TTC549 (cell line): Measurements from ENCODE around the gene ACOT6.
"Not testable (repeated sequence)": the region's sequence is repeated elsewhere in the genome, so short reads cannot be mapped to it uniquely, and the experiment has no call there.

Source experiments
- FAIRE-seq: peaks from 2 replicates; lab custom pipeline; 2012; peaks lifted over from hg19 to GRCh38; lab: Jason Lieb, UNC

The ACOT6 gene

DNA sequence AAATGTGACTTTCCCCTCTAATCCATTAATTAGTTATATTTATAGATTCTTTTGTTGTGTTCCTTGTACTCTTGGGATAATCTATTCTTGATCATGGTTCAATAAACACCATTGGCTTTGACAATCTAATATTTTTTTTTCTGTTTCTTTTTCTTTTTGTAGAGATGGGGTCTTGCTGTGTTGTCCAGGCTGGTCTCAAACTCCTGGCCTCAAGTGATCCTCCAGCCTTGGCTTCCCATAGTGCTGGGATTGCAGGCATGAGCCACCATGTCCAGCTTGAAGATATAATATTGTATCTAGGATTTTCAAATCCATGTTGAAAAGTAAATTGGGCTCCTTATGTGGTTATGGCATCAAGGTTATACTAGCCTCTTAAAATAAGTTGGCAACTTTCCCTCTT is 38.7 kb downstream of the ACOT6 start:
- FAIRE-seq, result no peak

GRCh38 chr14:73655851-73656250 is 43.5 kb downstream of the ACOT6 start:
- FAIRE-seq, result no peak

DNA sequence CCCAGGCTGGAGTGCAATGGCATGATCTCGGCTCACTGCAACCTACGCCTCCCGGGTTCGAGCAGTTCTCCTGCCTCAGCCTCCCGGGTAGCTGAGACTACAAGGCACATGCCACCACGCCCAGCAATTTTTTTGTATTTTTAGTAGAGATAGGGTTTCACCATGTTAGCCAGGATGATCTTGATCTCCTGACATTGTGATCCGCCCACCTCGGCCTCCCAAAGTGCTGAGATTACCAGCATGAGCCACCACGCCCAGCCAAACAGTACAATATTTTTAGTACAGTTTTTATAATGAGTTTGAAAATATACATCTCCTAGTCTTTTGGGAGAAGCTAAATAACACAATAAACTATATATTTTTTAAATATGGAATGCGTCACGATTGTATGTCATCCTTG is 46.9 kb downstream of the ACOT6 start:
- not testable (repeated sequence) for FAIRE-seq

GRCh38 chr14:73660511-73660910 is 48.2 kb downstream of the ACOT6 start:
- no peak for FAIRE-seq

DNA sequence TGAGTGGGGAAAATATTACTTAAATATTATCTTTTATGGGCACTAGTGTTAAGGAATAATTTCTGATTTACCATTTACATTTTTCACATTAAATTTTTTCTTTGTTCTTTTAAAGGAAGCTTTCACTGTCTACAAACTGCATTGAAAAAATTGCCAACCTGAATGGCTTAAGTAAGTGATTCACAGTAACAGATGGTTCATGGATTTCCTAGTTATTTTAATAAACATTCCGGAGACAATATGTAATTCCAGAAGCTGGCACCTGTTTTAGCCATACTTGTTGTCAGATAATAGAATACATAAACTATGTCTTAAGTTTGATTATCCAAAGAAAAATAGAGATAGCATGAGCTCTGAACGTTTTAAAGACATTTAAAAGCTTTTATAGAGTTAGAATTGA is 49.6 kb downstream of the ACOT6 start:
- no peak for FAIRE-seq

GRCh38 chr14:73662487-73662943 is 50.2 kb downstream of the ACOT6 start:
- no peak for FAIRE-seq

DNA sequence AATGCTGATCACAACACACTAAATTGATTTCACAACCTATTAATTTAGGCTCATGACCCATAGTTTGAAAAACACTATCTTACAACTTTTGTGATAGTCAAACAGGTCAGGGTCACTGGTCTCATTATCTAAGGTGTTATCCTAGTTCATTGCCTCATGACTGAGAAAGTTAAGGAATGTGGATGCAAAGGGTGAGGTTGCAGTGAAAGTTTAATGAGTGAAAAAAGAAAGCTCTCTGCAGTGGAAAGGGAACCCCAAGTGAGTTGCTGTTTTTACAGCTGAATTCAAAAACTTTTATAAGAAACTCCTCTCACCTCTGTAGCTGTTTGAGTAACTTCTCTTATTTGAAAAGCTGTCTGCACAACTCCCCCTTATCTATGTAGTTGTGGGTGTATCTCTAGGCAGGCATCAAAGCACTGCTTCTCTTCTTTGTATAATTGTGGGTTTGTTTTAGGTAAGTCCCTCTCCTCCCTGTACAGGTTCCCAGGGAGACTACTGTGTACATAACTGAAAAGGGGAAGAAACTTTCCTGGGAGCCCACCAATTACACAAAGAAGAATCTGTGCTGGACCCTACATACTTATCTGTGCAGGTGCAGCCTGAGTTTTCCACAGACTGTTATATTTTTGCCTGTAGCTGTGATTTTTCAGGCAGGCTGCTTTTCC is 51.4 kb downstream of the ACOT6 start:
- FAIRE-seq, result no peak

- no peak for FAIRE-seq
These were observed 52.8 kb downstream of the ACOT6 start for GRCh38 chr14:73665130-73665529.

GRCh38 chr14:73666583-73666982 is 54.3 kb downstream of the ACOT6 start:
- no peak for FAIRE-seq

DNA sequence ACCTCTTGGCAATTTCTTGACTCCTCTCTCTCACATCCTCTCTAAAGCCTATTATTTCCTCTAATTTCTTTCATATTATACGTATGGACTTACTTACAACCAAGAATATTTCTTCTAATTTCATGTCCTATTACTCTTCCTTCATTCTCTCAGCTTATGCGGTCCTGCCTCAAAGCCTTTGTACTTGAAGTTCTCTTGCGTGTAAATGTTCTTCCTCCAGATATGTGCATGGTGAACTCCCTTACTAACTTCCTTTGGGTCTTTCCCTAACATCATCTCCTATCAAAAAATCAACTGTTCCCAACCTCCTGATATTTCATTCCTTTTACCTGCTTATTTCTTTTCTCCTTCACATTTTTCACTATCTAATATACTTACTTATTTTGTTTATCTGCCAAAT is 55.5 kb downstream of the ACOT6 start:
- FAIRE-seq, result no peak
